Urothelium cell line (cell line): ENCODE data around the gene HMX1.

Source experiments
- DNase-seq: peaks from one replicate; pipeline ENCODE4 v3.0.0; 2011; ENCODE audit warnings: low spot score, mixed read lengths
- FAIRE-seq: peaks from 2 replicates; lab custom pipeline; 2011; peaks lifted over from hg19 to GRCh38; lab: Jason Lieb, UNC

The HMX1 gene

DNA sequence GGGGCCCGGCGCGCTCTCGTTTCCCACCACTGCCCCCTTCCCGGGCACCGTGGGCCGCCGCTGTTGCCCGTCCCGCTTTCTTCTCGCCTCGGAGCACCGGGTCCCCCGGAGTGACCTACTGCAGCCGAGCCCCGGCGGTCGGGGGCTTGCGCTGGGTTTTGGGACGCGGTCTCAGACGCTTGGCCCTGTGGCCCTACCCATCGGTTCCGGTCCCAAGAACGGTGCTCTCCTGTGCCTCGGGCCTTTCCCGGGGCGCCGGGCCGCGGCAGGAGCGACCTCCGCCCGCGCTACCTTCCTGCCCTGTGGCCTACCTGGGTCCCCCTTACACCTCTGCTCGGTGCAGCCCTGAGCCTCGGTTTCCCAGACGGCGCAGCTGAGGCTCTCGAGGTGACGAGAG lies 21.6 kb upstream of the HMX1 start:
- DNase-seq = no peak
- no peak for FAIRE-seq

GRCh38 chr4:8892556-8893226 lies 21.1 kb upstream of the HMX1 start:
- FAIRE-seq = no peak

GRCh38 chr4:8891646-8892555 lies 20.3 kb upstream of the HMX1 start:
- DNase-seq = no peak

More at GRCh38 chr4:8892556-8893226, 21.1 kb upstream of the HMX1 start:
- no peak for DNase-seq

DNA sequence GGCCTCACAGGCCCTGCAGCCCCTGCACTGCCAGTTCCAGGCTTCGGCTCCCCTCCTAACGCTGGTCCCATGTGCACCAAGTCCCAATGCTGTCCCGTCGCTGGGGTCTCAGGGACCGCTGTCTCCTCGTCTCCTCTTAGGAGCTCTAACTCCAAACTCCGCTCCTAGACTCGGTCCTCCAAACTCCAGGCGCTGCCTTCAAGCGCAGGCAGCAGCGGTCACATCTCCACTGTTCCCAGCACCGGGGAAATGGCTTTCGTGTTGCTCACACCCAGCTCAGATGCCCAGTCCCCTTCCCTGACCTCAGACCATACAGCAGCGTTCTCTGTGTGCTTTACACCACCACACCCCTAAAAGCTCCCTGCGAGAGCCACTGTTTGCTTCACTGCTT lies 19.6 kb upstream of the HMX1 start:
- FAIRE-seq = no peak
- DNase-seq = no peak

More at GRCh38 chr4:8891646-8892555, 20.3 kb upstream of the HMX1 start:
- FAIRE-seq = no peak

- no peak for DNase-seq
- FAIRE-seq = no peak
These were observed 17.2 kb upstream of the HMX1 start for GRCh38 chr4:8888856-8889255.

GRCh38 chr4:8886612-8887406 lies 15.2 kb upstream of the HMX1 start:
- FAIRE-seq (no peak), DNase-seq (no peak)

DNA sequence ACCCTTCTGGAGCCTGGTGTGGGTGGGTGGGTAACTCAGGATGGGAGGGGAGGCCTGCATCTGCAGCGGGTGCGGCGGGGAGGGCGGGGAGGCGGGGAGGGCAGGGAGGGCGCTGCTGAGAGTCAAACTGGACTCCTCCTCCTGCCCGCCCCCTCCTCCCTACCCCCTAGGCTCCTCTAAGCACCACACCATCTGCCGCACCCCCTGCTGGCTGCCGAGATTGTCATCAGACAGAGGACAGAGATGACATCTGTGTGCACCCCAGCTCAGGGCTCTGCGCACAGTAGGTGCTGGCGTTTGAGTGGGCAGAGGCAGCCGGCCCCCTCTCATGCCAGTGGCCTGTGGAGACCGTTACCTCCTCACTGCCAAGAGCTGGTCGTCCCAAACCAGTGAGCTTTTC lies 10.6 kb upstream of the HMX1 start:
- DNase-seq = no peak
- no peak for FAIRE-seq

DNA sequence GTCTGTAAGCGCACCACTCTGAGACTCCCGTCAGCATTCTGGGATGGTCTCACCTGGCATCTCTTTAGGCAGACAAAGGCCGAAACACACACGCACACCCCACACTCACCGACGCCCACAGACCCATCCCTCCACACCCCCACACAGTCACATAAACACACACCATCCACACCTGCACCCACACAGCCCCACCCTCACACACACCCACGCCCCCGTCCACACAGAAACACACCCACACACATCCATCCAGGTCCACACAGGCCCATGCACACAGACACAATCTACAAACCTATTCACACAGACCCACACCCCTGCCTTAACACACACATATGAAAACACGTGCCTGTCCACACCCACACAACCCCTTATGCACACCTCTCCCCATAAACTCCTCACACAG lies 9.2 kb upstream of the HMX1 start:
- FAIRE-seq (no peak), DNase-seq (no peak)

- DNase-seq (no peak), FAIRE-seq (no peak)
These were observed 7.9 kb upstream of the HMX1 start for GRCh38 chr4:8879574-8879973.

DNA sequence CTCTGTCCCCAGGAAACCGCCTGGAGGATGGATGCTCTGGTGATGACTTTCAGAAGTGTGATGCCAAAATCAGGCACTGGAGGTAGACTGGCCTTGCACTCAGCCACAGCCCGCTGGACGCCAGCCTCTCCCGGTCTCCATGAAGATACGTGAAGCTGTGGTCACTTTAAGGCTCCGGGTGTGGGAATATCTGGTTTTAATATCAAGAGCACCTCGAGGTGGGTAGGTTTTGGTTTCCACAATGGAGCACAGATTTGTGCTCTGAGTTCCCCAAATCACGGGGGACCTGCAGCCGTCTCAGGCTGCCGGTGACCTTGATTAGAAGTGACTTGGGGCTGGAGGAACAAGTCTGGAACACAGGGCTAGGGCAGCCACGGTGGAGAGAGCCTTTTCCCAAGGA lies 6.8 kb upstream of the HMX1 start:
- no peak for FAIRE-seq
- no peak for DNase-seq

DNA sequence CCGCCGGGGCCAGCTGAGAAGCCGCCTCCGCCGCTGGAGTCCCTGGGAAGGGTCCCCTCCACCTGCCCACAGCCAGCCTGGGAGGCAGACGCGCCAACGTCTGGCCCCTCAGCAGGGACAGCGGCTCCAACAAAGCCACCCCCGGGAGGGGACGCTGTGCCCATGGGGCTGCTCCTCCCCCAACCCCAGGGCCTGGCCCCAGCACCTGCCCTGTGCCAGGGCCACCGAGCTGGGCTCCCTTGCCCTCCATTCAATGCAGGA lies 6.1 kb upstream of the HMX1 start:
- DNase-seq (no peak), FAIRE-seq (no peak)

- no peak for FAIRE-seq
- DNase-seq = no peak
These were observed 5.5 kb upstream of the HMX1 start for GRCh38 chr4:8876982-8877779.

- DNase-seq = no peak
- no peak for FAIRE-seq
These were observed 3.4 kb upstream of the HMX1 start for GRCh38 chr4:8874896-8875680.

- FAIRE-seq (no peak), DNase-seq (no peak)
These were observed 2.6 kb upstream of the HMX1 start for GRCh38 chr4:8874003-8874895.

- FAIRE-seq = no peak
These were observed 1.0 kb upstream of the HMX1 start for GRCh38 chr4:8872402-8873291.

DNA sequence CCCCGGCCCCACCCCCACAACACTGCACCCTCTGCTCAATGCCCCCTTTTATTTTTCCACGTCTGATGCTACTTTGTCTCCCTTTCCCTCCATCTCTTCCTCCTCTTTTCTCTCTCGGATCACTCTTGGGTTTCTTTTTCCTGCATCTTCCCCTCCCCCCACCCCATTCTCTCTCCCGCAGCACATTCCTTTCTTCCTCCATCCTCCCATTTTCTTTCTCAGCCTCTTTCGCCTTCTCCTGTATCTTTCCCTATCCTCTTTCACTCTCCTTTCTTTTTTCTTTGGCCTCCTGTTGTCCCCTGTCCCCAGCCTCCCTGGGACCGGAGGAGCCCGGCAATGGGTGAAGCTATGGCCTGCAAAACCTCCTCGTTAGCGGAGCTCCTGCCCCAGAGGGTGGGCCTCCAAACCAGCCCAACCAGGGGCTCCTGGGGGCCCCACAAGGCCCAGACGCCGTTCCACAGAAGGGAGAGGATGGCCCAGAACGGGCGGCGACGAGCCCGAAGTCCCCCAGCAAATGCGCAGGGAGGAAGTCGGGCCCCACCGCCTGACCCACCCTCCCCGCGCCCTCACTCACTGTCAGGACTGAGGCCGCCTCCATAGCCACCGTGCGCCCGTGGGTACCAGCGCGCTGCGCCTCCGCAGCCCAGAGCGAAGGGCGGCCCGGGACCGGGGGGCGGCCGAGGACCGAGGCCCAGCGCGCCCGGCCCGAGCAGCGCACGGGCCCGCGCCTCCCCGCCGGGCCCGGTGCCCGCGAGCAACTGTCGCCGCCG lies 807 bp downstream of the HMX1 start:
- FAIRE-seq = no peak

More at GRCh38 chr4:8872402-8873291, 1.0 kb upstream of the HMX1 start:
- no peak for DNase-seq

GRCh38 chr4:8869898-8870646 lies 1.6 kb downstream of the HMX1 start:
- DNase-seq = no peak
- no peak for FAIRE-seq

More for the DNA sequence above, 807 bp downstream of the HMX1 start:
- no peak for DNase-seq
